ENCODE measurements around the gene ABCC4. TPM values are rescaled to one million over a fixed set of nuclear protein-coding genes. Genes with fewer than 3 reads are reported as not detected.

ABCC4 gene
- total and polyA plus RNA-seq, 2 experiments from 2014 or later, result 4.3 to 12.2 TPM

GRCh38 chr13:95319551-95320274 lies 18.5 kb upstream of the ABCC4 start:
- H3K36me3 ChIP-seq (ENCODE audit: insufficient read depth), result no peaks in the 10 kb centered on the region
- H3K36me3 Mint-ChIP-seq (ENCODE audit: low read depth), result no peaks in the 10 kb centered on the region; the same call in 2 of the 3 replicates
- no peaks in the 10 kb centered on the region for H3K4me1 Mint-ChIP-seq
- H4K20me1 ChIP-seq (replicated peaks; ENCODE audit: insufficient read depth), result no peaks in the 10 kb centered on the region
- no peak overlapping the region for H3K27ac ChIP-seq (ENCODE audit: low read depth)
- no peak overlapping the region for H2AFZ ChIP-seq
- H3K27ac Mint-ChIP-seq, result no peak overlapping the region
- no peaks in the 10 kb centered on the region for H3F3A ChIP-seq (replicated peaks; ENCODE audit: low read depth)
- TF ChIP-seq REST (IDR thresholded peaks at IDR 0.05; ENCODE audit: unreplicated experiment), result no peak
- no peak for TF ChIP-seq ZNF462 (CRISPR knock-in tag; IDR thresholded peaks at IDR 0.05)
- TF ChIP-seq, protein P1, sequence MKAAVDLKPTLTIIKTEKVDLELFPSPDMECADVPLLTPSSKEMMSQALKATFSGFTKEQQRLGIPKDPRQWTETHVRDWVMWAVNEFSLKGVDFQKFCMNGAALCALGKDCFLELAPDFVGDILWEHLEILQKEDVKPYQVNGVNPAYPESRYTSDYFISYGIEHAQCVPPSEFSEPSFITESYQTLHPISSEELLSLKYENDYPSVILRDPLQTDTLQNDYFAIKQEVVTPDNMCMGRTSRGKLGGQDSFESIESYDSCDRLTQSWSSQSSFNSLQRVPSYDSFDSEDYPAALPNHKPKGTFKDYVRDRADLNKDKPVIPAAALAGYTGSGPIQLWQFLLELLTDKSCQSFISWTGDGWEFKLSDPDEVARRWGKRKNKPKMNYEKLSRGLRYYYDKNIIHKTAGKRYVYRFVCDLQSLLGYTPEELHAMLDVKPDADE (IDR thresholded peaks at IDR 0.05), result no peak
- TF ChIP-seq STAT1 (IDR thresholded peaks at IDR 0.05; ENCODE audit: unreplicated experiment), result no peak
- TF ChIP-seq JUNB (IDR thresholded peaks at IDR 0.05; ENCODE audit: unreplicated experiment), result no peak
- TF ChIP-seq, protein P2, sequence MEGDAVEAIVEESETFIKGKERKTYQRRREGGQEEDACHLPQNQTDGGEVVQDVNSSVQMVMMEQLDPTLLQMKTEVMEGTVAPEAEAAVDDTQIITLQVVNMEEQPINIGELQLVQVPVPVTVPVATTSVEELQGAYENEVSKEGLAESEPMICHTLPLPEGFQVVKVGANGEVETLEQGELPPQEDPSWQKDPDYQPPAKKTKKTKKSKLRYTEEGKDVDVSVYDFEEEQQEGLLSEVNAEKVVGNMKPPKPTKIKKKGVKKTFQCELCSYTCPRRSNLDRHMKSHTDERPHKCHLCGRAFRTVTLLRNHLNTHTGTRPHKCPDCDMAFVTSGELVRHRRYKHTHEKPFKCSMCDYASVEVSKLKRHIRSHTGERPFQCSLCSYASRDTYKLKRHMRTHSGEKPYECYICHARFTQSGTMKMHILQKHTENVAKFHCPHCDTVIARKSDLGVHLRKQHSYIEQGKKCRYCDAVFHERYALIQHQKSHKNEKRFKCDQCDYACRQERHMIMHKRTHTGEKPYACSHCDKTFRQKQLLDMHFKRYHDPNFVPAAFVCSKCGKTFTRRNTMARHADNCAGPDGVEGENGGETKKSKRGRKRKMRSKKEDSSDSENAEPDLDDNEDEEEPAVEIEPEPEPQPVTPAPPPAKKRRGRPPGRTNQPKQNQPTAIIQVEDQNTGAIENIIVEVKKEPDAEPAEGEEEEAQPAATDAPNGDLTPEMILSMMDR (conservative IDR thresholded peaks at IDR 0.05; ENCODE audit: low read depth in 2 of 2), result no peak
- ATAC-seq (no peak), DNase-seq (ENCODE audit: low spot score) (no peak)
- H3K4me2 ChIP-seq, result no peak overlapping the region
- H3K9me3 Mint-ChIP-seq, result no peaks in the 10 kb centered on the region; the same call in 2 of the 3 replicates
- no peak overlapping the region for H3K4me3 ChIP-seq
- no peaks in the 10 kb centered on the region for H3K4me1 ChIP-seq (ENCODE audit: insufficient read depth)
- peaks cover 5% of the 10 kb centered on the region for H3K27me3 Mint-ChIP-seq (ENCODE audit: insufficient read depth, low read depth, poor library complexity)
- no peak overlapping the region for H3K4me3 Mint-ChIP-seq
- H3K79me2 ChIP-seq (replicated peaks; ENCODE audit: insufficient read depth), result no peaks in the 10 kb centered on the region
- H3K9me2 ChIP-seq (ENCODE audit: insufficient read depth), result no peaks in the 10 kb centered on the region
- H3K27me3 ChIP-seq (ENCODE audit: insufficient read depth), result no peaks in the 10 kb centered on the region
